HG03469 (cell line): Measurements from ENCODE around the gene SLC33A1.
"Not testable (repeated sequence)": the region's sequence is repeated elsewhere in the genome, so short reads cannot be mapped to it uniquely, and the experiment has no call there.

Experiments used
- ATAC-seq: cut with Tn5 transposase; IDR thresholded peaks from one replicate; pipeline ENCODE4 v1.9.1; 2021; ENCODE audit warnings: mild to moderate bottlenecking, moderate library complexity, moderate number of reproducible peaks; ENCODE audit not compliant: unreplicated experiment

The SLC33A1 gene

GRCh38 chr3:155854141-155854940 lies at the start of gene SLC33A1:
TSS of gene SLC33A1 (minus strand) at chr3:155854427. CDS start at chr3:155853997, 430 bp downstream.
- peak; percentile 93 for ATAC-seq

- no peak for ATAC-seq
Observed at GRCh38 chr3:155895379-155895900, 41.2 kb upstream of the SLC33A1 start.

- no peak for ATAC-seq
Observed at GRCh38 chr3:155891321-155891720, 37.1 kb upstream of the SLC33A1 start.

- peak; percentile 50 for ATAC-seq
Observed at GRCh38 chr3:155890671-155891190, 36.5 kb upstream of the SLC33A1 start.

- ATAC-seq = no peak
Observed at GRCh38 chr3:155889952-155890351, 35.7 kb upstream of the SLC33A1 start.

GRCh38 chr3:155889212-155889611 lies 35.0 kb upstream of the SLC33A1 start:
- ATAC-seq = no peak

GRCh38 chr3:155886915-155887314 lies 32.7 kb upstream of the SLC33A1 start:
- no peak for ATAC-seq

- ATAC-seq = not testable (repeated sequence)
Observed at GRCh38 chr3:155886348-155886747, 32.1 kb upstream of the SLC33A1 start.

- no peak for ATAC-seq
Observed at GRCh38 chr3:155885292-155885691, 31.1 kb upstream of the SLC33A1 start.

- no peak for ATAC-seq
Observed at GRCh38 chr3:155884292-155884691, 30.1 kb upstream of the SLC33A1 start.

- ATAC-seq = no peak
Observed at GRCh38 chr3:155880286-155880685, 26.1 kb upstream of the SLC33A1 start.

GRCh38 chr3:155876503-155876902 lies 22.3 kb upstream of the SLC33A1 start:
- ATAC-seq = no peak

GRCh38 chr3:155876037-155876436 lies 21.8 kb upstream of the SLC33A1 start:
- ATAC-seq = no peak

- no peak for ATAC-seq
Observed at GRCh38 chr3:155872904-155873646, 18.8 kb upstream of the SLC33A1 start.

- no peak for ATAC-seq
Observed at GRCh38 chr3:155871746-155872158, 17.5 kb upstream of the SLC33A1 start.

GRCh38 chr3:155870945-155871745 lies 16.9 kb upstream of the SLC33A1 start:
- peak; percentile 8 for ATAC-seq

- peak; percentile 91 for ATAC-seq
Observed at GRCh38 chr3:155870133-155870944, 16.1 kb upstream of the SLC33A1 start, which contains the start of gene GMPS. TSS of gene GMPS (plus strand) at chr3:155870650. CDS start at chr3:155870871, 221 bp downstream.

GRCh38 chr3:155869691-155870090 lies 15.5 kb upstream of the SLC33A1 start:
- no peak for ATAC-seq

- ATAC-seq = no peak
Observed at GRCh38 chr3:155863072-155863784, 9.0 kb upstream of the SLC33A1 start.
